K562 (cell line): ENCODE results near the gene CRIP1. TPM values are rescaled to one million over a fixed set of nuclear protein-coding genes. Genes with fewer than 3 reads are reported as not detected.

ENCODE experiments used
- DNMT1 ChIP-seq: fragments of 450-650 bp; IDR thresholded peaks from 2 replicates; pipeline ENCODE4 v1.6.1; 2016; ENCODE audit warnings: antibody characterized with exemption, mild to moderate bottlenecking
- HMGXB4 ChIP-seq: sonication (generic); formaldehyde crosslinking; IDR thresholded peaks from 2 replicates; pipeline ENCODE4 v1.8.1; 2023; ENCODE audit warnings: mild to moderate bottlenecking, missing genetic modification reagents
- RBM34 ChIP-seq: fragments of 200-400 bp; formaldehyde crosslinking; IDR thresholded peaks from 2 replicates; pipeline ENCODE4 v1.6.1; 2018; ENCODE audit warnings: low read length, borderline replicate concordance; ENCODE audit not compliant: insufficient read depth
- SMARCC2 ChIP-seq: fragments of 450-650 bp; IDR thresholded peaks from 2 replicates; pipeline ENCODE4 v1.6.1; 2017; ENCODE audit warnings: antibody characterized with exemption, moderate library complexity, mild to moderate bottlenecking, low read depth
- SNIP1 ChIP-seq: fragments of 450-650 bp; IDR thresholded peaks from 2 replicates; pipeline ENCODE4 v1.7.1; 2017; ENCODE audit warnings: low read depth, mild to moderate bottlenecking
- TCF3 ChIP-seq: sonication (generic); formaldehyde crosslinking; IDR thresholded peaks from 2 replicates; pipeline ENCODE4 v1.4.0; 2020; ENCODE audit warnings: mild to moderate bottlenecking, missing genetic modification reagents
- ZSCAN32 ChIP-seq: fragments of 450-650 bp; formaldehyde crosslinking; IDR thresholded peaks from 2 replicates; pipeline ENCODE4 v1.4.0; 2020; ENCODE audit warnings: mild to moderate bottlenecking, moderate library complexity
- polyA plus RNA-seq, 8 experiments: library from polyadenylated mRNA; depleted of rRNA in 4 of 8; stranded (reverse) in 5 of 8; unstranded in 3 of 8; fragments of >200 nt; fragmentation: Nextera tagmentation in 2 of 8; fragmentation: Illumina TruSeq in 1 of 8; extraction: Ambion mirVana in 2 of 8; extraction: Trizol in 1 of 8; gene quantifications; 2 replicates each; pipeline versions ENCODE4 v1.2.1 to v1.2.3, GENCODE V29; 2011 to 2014; ENCODE audit warnings: inconsistent platforms in 1 of 8, missing spikeins in 1 of 8
- total RNA-seq, 7 experiments: library from RNA; depleted of rRNA in 6 of 7; stranded (reverse); fragments of >200 nt in 6 of 7; fragmentation: Illumina TruSeq in 2 of 7; extraction: Trizol in 2 of 7; gene quantifications; 2 replicates each; pipeline versions ENCODE4 v1.2.1 to v1.2.3, GENCODE V29; 2011 to 2021; ENCODE audit warnings: low replicate concordance in 1 of 7
- TF ChIP-seq, protein P1 (sequence below), 2 experiments: fragments of 450-650 bp in 1 of 2; sonication (generic) in 1 of 2; formaldehyde crosslinking in 1 of 2; IDR thresholded peaks; 2 replicates each; pipeline versions ENCODE4 v1.7.1 to v1.9.0; 2016 to 2022; ENCODE audit warnings: inconsistent platforms in 1 of 2, mild to moderate bottlenecking in 1 of 2, missing genetic modification reagents in 1 of 2
- TF ChIP-seq, protein P2 (sequence below): sonication (generic); formaldehyde crosslinking; IDR thresholded peaks from 2 replicates; pipeline ENCODE4 v1.8.0; 2022; ENCODE audit warnings: mild to moderate bottlenecking, missing genetic modification reagents
- TF ChIP-seq, protein P3 (sequence below), 2 experiments: fragments of 450-650 bp; IDR thresholded peaks; 2 replicates each; pipeline ENCODE4 v1.6.1; 2018; ENCODE audit warnings: mild to moderate bottlenecking in 2 of 2, low read depth in 1 of 2; ENCODE audit not compliant: partially characterized antibody in 2 of 2

Gene CRIP1
- total and polyA plus RNA-seq, 9 of the 15 experiments (the other 6 are each of a cell fraction or from before 2014, with no cell fraction given), result 0.11 to 0.58 (median 0.14) TPM; not detected in 6

- TF ChIP-seq, protein P1, sequence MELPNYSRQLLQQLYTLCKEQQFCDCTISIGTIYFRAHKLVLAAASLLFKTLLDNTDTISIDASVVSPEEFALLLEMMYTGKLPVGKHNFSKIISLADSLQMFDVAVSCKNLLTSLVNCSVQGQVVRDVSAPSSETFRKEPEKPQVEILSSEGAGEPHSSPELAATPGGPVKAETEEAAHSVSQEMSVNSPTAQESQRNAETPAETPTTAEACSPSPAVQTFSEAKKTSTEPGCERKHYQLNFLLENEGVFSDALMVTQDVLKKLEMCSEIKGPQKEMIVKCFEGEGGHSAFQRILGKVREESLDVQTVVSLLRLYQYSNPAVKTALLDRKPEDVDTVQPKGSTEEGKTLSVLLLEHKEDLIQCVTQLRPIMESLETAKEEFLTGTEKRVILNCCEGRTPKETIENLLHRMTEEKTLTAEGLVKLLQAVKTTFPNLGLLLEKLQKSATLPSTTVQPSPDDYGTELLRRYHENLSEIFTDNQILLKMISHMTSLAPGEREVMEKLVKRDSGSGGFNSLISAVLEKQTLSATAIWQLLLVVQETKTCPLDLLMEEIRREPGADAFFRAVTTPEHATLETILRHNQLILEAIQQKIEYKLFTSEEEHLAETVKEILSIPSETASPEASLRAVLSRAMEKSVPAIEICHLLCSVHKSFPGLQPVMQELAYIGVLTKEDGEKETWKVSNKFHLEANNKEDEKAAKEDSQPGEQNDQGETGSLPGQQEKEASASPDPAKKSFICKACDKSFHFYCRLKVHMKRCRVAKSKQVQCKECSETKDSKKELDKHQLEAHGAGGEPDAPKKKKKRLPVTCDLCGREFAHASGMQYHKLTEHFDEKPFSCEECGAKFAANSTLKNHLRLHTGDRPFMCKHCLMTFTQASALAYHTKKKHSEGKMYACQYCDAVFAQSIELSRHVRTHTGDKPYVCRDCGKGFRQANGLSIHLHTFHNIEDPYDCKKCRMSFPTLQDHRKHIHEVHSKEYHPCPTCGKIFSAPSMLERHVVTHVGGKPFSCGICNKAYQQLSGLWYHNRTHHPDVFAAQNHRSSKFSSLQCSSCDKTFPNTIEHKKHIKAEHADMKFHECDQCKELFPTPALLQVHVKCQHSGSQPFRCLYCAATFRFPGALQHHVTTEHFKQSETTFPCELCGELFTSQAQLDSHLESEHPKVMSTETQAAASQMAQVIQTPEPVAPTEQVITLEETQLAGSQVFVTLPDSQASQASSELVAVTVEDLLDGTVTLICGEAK (IDR thresholded peaks at IDR 0.05), result peak; percentile 99
- TF ChIP-seq, protein P1 (CRISPR knock-in tag; IDR thresholded peaks at IDR 0.05), result no peak
- TF ChIP-seq, protein P2, sequence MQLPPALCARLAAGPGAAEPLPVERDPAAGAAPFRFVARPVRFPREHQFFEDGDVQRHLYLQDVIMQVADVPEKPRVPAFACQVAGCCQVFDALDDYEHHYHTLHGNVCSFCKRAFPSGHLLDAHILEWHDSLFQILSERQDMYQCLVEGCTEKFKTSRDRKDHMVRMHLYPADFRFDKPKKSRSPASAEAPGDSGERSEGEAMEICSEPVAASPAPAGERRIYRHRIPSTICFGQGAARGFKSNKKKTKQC (CRISPR knock-in tag), result peak; percentile 27; the same call in 1 of the 2 replicates
- no peak for TF ChIP-seq SNIP1
- TF ChIP-seq TCF3 (CRISPR knock-in tag), result no peak
- TF ChIP-seq, protein P3, sequence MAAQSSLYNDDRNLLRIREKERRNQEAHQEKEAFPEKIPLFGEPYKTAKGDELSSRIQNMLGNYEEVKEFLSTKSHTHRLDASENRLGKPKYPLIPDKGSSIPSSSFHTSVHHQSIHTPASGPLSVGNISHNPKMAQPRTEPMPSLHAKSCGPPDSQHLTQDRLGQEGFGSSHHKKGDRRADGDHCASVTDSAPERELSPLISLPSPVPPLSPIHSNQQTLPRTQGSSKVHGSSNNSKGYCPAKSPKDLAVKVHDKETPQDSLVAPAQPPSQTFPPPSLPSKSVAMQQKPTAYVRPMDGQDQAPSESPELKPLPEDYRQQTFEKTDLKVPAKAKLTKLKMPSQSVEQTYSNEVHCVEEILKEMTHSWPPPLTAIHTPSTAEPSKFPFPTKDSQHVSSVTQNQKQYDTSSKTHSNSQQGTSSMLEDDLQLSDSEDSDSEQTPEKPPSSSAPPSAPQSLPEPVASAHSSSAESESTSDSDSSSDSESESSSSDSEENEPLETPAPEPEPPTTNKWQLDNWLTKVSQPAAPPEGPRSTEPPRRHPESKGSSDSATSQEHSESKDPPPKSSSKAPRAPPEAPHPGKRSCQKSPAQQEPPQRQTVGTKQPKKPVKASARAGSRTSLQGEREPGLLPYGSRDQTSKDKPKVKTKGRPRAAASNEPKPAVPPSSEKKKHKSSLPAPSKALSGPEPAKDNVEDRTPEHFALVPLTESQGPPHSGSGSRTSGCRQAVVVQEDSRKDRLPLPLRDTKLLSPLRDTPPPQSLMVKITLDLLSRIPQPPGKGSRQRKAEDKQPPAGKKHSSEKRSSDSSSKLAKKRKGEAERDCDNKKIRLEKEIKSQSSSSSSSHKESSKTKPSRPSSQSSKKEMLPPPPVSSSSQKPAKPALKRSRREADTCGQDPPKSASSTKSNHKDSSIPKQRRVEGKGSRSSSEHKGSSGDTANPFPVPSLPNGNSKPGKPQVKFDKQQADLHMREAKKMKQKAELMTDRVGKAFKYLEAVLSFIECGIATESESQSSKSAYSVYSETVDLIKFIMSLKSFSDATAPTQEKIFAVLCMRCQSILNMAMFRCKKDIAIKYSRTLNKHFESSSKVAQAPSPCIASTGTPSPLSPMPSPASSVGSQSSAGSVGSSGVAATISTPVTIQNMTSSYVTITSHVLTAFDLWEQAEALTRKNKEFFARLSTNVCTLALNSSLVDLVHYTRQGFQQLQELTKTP (IDR thresholded peaks at IDR 0.05; ENCODE audit: low read depth in 1 of 2, partially characterized antibody in 2 of 2), result no peak
- no peak; the same call in 1 of the 2 replicates for TF ChIP-seq HMGXB4 (CRISPR knock-in tag)
- no peak for TF ChIP-seq DNMT1
- no peak for TF ChIP-seq SMARCC2
- no peak for TF ChIP-seq ZSCAN32 (CRISPR knock-in tag)
- no peak for TF ChIP-seq RBM34
These were observed 4.1 kb downstream of the CRIP1 start, which contains the start of gene TEDC1 (continued) for GRCh38 chr14:105490572-105491365.
